Adrenal gland (tissue), 5 donors: ENCODE data around the gene FCER1G.

ENCODE experiments used
- POLR2A ChIP-seq, 2 donors: fragments of 450-650 bp; IDR thresholded peaks; one replicate each; pipeline ENCODE4 v1.6.1; 2017; ENCODE audit warnings: antibody characterized with exemption in 2 of 2, mild to moderate bottlenecking in 2 of 2, moderate library complexity in 1 of 2
- TF ChIP-seq, protein P1 (sequence below), 6 experiments: fragments of 450-650 bp in 4 of 6; fragments of 200-600 bp in 2 of 6; sonication (generic) in 1 of 6; IDR thresholded peaks; 1 replicate in 5 of 6; 2 replicates in 1 of 6; pipeline versions ENCODE4 v1.5.1 to v1.8.0; 2016 to 2021; ENCODE audit warnings: antibody characterized with exemption in 6 of 6, mild to moderate bottlenecking in 2 of 6, moderate library complexity in 1 of 6
- donor health status: DM: no; HTN: no; CAD: no.

DNA sequence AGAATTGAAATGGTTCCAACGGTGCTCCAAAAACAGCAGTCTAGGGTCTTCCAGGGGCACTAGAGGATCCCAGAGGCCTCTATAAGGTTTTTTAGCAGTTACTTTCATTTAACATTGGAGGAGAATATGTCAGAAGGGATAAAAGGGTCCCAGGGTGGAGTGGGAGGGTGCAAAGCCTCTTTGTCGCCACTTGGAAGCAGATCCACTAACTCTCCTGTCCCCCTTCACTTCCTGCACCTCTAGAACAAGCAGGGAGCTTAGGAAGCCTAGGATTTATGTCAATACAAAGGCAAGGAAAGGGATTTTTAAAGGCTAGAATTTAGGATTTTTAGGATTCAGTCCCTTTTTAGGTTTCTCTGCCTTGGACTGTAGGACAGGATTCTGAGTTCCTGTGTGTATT is 51.7 kb downstream of the FCER1G start:
- TF ChIP-seq, protein P1, sequence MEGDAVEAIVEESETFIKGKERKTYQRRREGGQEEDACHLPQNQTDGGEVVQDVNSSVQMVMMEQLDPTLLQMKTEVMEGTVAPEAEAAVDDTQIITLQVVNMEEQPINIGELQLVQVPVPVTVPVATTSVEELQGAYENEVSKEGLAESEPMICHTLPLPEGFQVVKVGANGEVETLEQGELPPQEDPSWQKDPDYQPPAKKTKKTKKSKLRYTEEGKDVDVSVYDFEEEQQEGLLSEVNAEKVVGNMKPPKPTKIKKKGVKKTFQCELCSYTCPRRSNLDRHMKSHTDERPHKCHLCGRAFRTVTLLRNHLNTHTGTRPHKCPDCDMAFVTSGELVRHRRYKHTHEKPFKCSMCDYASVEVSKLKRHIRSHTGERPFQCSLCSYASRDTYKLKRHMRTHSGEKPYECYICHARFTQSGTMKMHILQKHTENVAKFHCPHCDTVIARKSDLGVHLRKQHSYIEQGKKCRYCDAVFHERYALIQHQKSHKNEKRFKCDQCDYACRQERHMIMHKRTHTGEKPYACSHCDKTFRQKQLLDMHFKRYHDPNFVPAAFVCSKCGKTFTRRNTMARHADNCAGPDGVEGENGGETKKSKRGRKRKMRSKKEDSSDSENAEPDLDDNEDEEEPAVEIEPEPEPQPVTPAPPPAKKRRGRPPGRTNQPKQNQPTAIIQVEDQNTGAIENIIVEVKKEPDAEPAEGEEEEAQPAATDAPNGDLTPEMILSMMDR (IDR thresholded peaks at IDR 0.05) = no peak
- no peak for TF ChIP-seq POLR2A (IDR thresholded peaks at IDR 0.05)
